Measurements from ENCODE around the gene TTBK1.

DNA sequence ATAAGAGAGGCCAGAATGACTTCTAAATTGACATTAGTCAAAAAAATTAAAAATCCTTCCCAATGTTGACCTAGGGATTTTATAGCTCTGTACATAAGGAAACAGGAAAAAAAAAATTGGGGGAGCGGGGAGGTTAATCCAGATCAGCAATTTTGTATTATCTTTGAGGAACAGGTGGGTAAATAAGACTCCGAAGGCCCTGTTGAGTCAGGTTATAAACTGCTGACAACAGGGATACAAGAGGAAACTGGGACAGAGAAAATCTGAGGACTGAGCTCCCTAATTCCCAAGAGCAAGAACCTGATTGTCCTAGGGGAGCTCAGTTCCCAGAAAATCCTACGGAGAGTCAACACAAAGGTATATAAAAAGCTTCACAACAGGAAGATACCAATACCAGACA is 92.2 kb downstream of the TTBK1 start:
- TF ChIP-seq CTCF (IDR thresholded peaks at IDR 0.05; ENCODE audit: low read depth, low read length) (no peak), MYC (IDR thresholded peaks at IDR 0.05; ENCODE audit: low read depth, low read length) (no peak), POLR2A (IDR thresholded peaks at IDR 0.05; ENCODE audit: extremely low read depth, insufficient read length) (no peak), MAX (IDR thresholded peaks at IDR 0.05; ENCODE audit: low read depth, low read length) (no peak)
